Peyer's patch (tissue), 4 donors: ENCODE data around the gene NCOA7.

Experiments used
- CTCF ChIP-seq, 6 experiments: fragments of 450-650 bp in 4 of 6; fragments of 200-600 bp in 2 of 6; sonication (generic) in 1 of 6; IDR thresholded peaks; one replicate each; pipeline ENCODE4 v1.5.1; 2017 to 2019; ENCODE audit warnings: antibody characterized with exemption in 6 of 6, mild to moderate bottlenecking in 3 of 6, moderate library complexity in 1 of 6
- POLR2A ChIP-seq, 2 donors: fragments of 450-650 bp; IDR thresholded peaks; one replicate each; pipeline ENCODE4 v1.5.1; 2017; ENCODE audit warnings: antibody characterized with exemption in 2 of 2, mild to moderate bottlenecking in 2 of 2, moderate library complexity in 2 of 2

GRCh38 chr6:125923366-125923877 is 132.7 kb downstream of the NCOA7 start:
- TF ChIP-seq CTCF (IDR thresholded peaks at IDR 0.05): no peak
- no peak for TF ChIP-seq POLR2A (IDR thresholded peaks at IDR 0.05)
